Measurements from ENCODE around the gene TLE1.
"Not testable (repeated sequence)": the region's sequence is repeated elsewhere in the genome, so short reads cannot be mapped to it uniquely, and the experiment has no call there.

TLE1 gene

DNA sequence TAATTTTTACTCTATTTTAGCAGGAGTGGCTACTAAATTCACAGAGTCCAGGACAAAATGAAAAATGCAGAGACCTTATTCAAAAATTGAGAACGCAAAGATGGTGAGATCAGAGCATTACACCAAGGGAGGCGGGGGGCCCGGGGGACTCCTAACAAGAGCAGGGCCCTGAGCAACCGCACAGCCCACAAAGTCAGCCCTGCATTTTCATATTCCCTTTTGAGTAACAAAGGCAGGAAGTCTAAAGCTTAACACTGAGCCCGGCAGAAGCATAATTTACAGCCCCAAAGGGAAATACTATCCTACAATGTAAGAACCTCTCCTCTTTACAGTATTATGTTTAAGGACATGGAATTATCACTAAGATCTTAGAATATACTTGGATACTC, 69.4 kb downstream of the TLE1 start:
- peak; percentile 45 for DNase-seq

DNA sequence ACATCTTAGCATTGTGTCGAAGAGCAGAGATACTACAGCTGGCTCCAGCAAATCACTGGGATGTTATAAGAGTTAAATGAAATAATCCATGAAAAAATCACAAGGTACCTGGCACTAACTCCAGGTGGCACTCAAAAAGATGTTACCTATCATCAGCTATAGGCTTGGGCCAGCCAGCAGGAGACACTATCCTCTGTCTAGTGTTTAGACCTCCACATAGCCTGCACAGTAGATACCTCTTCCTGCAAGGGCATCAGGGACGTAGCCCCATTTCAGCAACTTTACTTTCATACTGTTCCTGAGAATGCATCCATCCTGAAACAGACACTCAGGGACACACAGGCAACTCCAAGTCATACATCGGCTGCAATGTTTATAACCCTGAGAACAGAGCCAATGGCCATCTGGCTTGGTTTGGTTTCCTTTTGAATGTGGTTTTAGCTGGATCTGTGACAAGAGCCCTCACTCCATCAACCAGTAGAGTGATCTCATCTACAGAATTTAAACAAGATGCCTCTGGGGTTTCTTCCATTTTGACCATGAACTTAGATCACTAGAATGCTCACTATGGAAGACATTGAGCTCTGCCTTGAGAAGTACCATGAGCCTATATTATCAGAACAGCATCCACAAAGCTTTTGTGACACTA, 69.9 kb downstream of the TLE1 start:
- DNase-seq, result no peak

DNA sequence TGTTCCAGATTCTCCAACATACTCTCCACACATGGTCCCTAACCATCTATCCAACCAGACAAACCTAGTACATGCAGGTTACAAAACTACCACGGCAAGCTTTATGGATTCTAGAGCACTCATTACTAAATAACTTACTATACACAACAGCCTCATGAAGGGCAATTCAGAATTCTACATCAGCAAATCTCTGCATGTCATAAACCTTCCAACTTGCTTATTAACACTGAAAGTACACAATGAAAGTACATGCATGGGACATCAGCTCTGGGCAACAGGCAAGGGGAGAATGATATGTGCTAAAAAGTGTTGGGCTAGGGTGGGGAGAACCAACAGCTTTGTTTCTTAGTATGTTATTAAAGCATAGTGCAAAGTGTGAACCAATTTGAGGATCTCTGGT, 70.4 kb downstream of the TLE1 start:
- DNase-seq, result no peak

DNA sequence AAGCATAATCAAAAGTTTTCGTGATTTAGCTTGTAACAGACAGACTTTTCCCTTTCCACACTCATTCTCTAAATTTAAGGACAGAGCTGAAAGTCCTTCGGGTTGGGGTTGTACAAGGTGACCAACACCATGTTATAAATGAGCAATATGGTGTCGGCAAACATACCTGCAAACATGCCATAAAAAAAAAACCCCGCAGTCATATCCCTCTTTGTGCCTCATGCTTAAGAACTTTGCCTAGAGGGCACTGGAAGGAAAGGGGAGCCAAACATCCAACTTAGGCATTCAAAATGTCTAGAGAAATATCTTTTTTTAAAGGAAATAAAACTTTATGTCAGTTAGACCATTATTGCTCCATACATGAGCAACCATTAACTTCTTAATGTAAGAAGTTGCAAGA, 73.2 kb downstream of the TLE1 start:
- DNase-seq, result no peak

DNA sequence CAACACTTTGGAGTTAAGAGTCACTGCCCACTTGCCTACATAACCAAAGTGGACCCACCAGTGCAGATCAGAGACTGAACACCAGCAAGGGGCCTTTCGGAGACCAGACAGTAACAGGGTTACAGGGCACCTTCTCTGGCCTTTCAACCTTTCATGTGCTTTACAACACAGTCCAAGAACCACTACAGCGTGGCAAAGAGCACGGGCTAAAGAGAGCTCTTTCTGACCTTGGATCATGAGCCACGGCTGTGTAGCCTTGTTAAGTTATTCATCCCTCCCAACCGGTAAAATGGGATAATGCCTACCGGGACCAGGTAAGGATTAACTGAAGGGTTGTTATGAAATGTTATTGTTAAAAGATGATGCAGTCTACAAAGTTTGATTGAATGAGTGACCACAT, 75.0 kb downstream of the TLE1 start:
- no peak for DNase-seq

DNA sequence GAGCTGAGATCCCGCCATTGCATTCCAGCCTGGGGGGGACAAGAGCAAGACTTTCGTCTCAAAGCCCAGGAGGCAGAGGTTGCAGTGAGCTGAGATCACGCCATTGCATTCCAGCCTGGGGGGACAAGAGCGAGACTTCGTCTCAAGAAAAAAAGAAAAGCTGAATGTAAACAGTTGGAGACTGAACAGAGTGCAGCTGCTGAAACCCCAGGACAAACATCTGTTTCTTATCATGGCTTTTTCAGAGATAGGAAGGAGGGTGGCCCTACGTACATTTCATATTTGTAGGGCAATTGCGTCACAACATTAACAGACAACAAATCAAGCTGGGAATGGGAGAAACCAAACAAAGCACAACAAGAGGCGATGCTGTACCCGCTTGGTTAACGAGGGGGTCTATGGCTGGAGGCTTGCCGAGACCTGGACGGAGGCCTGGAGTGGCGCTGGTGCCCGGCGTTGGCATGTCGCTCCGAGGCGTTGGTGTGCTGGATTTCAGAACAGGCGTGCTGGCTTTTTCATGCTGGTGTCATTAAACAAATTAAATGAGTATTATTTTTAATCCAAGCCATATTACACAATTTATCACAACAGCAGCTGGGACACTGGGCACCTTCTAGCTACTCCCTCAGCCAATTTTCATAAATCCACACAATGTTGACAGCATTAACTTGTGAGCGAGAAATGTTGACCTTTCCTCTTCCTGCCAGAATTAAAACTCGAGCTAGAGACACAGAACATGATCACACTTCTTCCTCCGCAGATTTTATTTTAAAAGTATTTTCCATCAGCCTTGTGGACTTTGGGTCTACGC, 76.1 kb downstream of the TLE1 start:
- no peak for DNase-seq

DNA sequence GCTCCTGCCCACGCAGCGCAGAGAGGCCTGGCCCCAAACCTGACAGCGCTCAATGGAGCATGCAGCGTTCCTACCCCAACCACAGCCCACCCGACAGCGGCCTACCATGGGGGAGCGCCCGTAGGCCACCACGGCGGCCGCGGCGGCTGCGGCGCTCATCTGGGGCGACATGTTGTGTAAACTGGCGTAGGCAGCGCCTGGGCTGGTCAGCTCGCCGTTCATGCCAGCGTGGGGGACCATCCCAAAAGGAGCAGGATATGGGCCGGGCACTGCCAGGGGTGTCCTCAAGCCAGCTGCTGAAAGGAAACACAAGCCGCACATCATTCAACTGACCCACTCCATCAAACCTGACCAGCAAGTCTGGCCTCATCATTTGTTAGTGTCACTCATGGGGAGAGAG, 77.7 kb downstream of the TLE1 start:
- no peak for DNase-seq

DNA sequence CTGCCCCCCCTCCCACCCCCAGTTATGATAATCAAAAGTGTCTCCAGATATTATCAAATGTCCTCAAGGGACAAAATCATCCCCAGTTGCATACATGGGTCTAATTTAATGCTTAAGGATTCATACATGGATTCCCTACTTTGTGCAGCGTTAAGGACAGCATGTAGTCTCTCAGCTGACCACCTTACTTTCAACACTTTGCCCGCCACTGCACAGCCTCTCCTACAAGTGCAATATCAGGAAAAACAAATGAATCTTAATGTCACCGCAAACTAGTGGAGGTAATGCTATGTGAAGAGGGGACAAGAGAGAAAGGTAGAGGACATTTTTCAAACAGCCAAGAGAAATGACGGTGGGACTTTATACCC, 78.6 kb downstream of the TLE1 start:
- no peak for DNase-seq

DNA sequence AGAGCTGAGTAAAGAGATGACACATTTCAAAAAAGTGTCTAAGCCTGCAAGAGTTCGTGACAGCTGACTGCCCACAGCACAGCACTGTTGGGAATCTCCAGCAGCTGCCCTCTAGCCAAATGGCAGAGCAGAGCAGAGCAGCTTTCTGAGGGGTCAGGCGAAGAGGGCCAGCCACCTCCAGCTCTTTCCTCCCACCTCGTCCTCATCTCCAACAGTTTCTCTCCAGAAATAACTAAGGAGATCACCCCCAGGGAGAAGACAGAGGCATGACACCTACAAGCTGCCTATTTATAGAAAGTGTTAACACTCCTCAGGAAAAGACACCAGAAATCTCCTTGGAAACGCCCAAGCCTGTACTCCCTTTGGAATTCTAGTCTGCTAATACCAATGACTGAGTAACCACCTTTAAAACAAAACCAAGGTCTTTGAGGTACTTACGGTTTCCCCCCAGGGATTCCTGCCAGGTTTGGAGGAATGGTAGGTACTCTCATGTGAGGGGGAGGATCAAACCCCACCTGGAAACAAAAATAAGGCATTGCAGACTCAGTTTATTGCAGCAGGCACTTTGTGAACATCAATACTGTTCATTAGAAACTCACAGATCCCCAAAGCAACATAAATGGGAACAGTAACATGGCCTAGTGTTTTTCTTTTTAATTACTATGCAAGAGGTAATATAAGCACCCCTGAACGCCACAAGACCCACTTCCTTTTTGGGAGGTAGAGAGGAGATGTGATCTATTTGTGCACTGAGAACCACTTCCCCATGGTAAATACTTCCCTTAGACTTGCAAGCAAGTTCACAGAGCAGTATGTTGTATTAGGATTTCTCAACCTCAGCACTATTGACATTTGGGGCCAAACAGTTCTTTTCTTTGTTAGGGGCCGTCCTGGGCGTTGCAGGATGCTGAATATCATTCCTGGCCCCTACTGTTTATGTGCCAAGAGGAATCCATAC, 79.3 kb downstream of the TLE1 start:
- DNase-seq, result no peak

DNA sequence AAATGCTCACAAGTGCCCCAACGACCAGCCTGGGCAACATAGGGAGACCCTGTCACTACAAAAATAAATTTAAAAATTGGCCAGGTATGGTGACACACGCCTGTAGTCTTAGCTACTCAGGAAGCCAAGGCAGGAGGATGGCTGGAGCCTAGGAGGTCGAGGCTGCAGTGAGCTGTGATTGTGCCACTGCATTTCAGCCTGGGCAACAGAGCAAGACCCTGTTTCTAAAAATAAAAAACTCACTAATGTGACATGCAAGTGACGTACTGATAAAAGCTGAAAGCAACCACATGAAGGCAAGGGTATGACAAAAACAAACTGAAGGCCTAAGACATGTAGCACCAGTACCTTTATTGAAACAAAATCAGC, 81.1 kb downstream of the TLE1 start:
- DNase-seq, result no peak

DNA sequence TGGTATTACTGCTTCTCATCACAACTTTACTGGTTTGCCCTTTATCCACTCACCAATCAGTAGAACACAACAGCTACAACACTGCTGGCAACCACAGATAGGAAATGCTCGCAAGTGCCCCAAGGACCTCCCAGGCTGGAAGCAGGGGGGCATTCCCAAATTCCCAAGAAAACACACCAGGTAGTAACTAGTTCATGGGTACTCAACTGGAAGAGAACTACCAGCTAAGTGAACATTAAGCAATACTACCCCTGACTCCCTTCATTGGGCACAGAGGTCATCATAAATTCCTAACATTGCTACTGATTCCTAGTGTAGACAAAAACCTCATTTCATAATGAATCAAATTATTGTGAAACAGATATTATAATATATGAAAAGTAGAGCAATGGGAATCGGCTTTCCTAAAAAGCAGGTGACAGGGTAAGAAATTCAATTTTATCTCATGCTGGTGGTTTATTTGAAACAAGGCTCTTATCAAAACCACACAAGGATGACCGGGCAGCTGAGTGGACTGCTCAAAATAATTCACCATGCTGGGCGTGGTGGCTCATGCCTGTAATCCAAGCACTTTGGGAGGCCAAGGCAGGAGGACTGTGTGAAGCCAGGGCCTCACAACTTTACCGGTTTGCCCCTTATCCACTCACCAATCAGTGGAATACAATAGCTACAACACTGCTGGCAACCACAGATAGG, 81.6 kb downstream of the TLE1 start:
- no peak for DNase-seq

DNA sequence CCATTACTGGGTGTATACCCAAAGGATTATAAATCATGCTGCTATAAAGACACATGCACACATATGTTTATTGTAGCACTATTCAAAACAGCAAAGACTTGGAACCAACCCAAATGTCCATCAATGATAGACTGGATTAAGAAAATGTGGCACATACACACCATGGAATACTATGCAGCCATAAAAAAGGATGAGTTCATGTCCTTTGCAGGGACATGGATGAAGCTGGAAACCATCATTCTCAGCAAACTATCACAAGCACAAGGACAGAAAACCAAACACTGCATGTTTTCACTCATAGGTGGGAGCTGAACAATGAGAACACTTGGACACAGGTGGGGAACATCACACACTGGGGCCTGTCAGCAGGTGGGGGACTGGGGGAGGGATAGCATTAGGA, 83.1 kb downstream of the TLE1 start:
- not testable (repeated sequence) for DNase-seq

DNA sequence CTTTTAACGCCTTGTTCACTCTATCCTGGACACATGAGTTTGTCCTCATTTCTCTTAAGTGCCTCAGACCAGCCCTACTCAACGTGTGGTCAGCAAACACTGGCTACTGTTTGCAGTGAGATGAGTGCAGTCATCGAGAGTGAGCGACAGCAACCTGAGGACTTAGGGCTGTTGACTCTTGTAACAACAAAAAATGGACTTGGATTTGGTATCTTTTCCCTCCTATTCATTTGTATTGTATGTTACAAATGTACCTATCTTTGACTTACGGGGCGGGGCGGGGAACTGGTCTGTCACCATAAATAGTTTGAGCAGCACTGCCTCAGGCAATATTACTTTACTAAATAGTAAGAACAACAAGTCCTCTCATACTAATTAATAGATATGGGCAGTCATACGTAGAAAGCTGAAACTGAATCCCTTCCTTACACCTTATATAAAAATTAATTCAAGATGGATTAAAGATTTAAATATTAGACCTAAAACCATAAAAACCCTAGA, 84.1 kb downstream of the TLE1 start:
- no peak for DNase-seq

DNA sequence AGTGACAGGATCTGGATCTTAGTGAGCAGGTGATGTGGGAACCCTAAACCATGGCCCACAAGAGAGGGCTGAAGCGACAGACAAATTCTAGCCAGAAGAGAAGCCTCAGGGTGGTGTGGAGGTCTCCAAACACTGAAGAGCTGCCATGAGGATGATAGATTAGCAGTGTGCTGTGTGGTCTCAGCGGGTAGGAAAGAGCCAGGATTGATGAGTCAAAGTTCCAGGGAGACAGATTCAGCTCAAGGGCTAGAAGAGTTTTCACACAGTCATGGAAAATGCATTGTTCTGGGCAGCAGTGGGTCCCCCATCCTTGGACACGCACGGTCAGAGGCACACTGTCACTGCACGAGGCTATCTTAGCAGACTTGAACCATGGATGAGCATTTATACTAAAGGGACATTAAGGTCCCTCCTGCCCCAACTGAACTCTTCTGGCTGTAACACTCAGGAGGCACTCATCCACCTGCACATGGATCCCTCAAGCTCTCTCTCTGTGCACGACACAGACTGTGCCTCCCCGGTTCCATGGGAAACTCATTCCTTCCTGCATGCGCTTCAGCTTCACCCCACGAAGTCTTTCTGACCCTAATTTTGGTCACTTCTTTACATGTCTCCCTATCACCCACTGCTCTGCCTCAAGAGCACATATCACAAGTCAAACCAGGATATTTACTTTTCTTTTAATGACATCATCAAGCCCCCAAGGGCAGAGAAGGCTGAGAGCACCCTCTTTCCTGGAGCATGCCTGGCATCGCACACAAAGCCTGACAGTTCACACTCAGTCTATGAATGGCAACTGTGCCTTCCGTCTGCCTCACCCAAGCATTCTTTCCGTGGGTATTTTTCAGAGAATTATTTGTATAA, 84.8 kb downstream of the TLE1 start:
- no peak for DNase-seq

DNA sequence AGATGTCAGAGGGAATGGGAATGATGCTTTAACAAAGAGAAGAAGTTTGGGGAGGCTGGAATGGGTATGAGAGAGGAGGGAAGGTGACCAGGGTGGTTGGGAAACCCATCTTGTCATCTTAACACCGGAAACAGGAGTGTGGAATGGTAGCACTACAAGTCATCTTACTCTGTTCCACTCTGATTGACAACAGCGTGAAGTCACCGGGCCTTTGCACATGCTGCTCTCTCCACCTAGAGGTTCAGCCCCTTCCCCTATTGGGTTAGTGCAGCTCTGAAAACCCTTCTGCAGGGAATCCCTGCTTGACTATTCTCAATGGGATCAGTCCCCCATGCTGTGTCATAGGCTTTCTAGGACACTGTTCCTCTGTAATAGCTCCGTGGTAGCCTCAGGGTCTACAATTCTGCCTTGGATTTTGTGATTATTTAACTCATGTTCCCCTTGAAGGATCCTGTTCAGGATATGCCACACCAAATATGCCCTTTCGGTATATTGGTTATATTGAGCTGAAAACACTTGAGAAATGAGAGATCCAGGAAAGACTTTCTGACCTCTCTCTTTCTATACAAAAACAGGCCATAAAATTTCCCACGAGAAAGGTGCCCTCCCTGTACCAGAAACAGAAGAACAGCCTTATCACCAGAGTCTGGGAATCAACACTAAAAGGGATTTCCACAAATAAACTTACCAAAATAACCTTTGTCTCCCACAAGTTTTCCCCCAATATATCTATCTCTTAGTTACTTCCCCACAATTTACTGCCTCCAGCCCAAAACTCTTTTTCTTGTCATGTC, 86.3 kb downstream of the TLE1 start:
- no peak for DNase-seq

DNA sequence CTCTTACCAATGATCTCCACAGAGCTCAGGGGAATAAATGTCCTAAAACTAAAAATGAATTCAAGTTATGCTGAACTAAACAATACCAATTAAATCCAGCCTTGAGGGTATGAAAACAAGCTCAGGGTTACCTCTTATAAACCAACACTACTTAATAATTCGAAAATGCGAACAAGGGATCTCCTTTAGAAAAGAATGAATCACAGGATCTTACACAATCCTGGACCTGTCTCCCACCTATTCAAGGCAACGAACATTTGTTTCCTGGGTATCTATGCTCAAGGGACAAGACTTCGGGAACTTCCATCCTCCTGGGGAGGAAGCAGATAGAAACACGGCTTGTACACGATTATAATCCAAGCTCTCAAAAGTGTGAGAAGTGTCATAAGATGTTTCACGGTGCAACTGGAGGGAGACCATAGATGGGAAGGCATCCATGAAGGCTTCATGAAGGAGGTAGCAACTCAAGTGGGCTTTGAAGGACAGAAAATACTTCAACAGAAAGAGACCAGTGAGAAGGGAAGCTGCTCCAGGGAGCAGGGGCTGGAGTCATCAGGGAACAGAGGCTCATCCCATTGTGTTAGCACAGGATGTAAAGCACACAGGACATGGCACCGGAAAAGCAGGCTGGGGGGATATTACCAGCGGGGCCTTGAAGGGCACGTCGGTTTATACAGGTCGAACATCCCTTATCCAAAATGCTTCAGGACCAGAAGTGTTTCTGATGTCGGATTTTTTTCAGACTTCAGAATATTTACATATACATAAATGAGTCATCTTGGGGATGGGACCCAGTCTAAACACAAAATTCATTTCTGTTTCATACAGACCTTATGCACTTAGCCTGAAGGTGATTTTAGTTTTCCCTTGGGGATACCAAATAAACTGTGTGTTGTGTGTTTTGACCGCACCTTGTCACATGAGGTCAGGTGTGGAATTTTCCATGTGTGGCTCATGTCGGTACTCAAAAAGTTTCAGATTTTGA, 87.4 kb downstream of the TLE1 start:
- DNase-seq, result no peak

DNA sequence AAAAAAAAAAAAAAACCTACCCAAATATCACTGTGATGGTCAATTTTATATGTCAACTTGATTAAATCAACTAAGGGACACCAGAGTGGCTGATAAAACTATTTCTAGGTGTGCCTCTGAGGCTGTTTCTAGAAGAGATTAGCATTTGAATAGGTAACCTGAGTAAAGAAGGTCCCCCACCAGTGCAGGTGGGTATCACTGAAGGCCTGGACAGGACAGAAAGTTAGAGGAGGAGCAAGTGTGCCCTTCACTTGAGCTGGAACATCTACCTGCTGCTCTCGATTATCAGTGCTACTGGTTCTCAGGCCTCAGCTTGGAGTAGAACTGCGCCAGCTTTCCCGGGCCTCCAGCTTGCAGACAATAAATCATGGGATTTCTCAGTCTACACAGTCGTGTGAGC, 88.7 kb downstream of the TLE1 start:
- DNase-seq, result no peak

DNA sequence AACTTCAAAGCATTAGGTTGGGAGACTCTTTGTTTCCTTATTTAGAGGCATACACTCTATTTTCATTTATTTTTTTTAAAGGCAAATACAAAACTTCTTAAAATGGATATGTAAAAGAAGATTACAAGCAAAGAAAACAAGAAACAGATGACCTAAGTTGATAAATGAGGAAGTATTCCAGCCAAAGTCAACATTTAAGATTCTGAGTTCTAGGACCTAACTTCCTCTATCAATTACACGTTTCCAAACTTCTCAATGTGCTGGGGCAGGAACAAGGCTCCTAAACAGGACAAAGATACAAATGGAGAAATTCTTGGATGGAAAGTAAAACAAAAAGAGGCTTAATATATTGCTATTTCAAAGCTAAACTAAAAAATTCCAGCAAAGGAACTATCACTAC, 89.5 kb downstream of the TLE1 start:
- DNase-seq, result no peak

DNA sequence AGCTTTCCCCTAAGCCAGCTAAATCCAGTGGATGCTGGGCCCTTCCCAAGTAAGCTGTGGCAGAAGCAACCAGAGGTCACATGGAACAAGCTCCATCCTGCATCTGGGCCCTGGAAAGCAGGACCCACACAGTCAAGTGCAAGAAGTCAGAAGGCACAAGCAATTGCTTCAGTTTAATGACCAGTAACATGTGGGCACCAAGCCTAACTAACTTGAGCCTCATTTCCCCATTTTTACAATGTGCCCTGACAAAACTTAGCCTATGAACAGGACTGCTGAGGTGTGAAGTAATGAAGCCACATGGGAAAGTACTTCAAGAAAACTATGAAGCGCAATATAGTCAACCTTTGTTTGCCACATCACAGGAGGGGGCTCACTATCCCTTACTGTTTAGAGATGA, 90.5 kb downstream of the TLE1 start:
- DNase-seq, result no peak

DNA sequence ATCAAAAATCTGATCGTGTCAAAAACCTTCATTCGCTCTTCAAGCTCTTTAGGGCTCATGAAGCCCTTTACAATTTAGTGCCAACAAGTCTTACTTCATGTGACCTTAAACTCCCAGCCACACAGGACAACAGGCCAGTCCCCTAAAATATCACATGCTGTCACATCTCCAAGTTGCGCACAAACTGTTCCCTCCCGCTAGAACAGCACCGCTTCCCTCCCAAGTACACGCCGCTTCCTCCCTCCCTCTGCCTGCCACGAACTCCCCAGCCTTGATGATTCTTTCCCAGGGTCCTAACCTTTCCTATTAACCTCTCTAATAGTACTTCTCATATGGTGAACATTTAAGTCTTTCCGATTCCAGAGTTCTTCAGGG, 91.2 kb downstream of the TLE1 start:
- DNase-seq, result no peak

All from activated CD4-positive, alpha-beta T cell treated with anti-CD3 and anti-CD28 coated beads for 48 hours (primary cell).